SH-SY5Y (cell line): Measurements from ENCODE around the gene FAM89B.

Source experiments
- GATA2 ChIP-seq: IDR thresholded peaks from 2 replicates; pipeline ENCODE4 v1.6.1; 2011; ENCODE audit warnings: mild to moderate bottlenecking, low read depth, low read length
- GATA3 ChIP-seq: IDR thresholded peaks from 2 replicates; pipeline ENCODE4 v1.6.1; 2011; ENCODE audit warnings: low read depth, mild to moderate bottlenecking, low read length, moderate library complexity

- TF ChIP-seq GATA3 (no peak), GATA2 (no peak)
Observed at GRCh38 chr11:65584106-65584505, 11.8 kb downstream of the FAM89B start.
